Hepatocyte (in vitro differentiated cells): ENCODE measurements around the gene COL8A2. TPM values are rescaled to one million over a fixed set of nuclear protein-coding genes. Genes with fewer than 3 reads are reported as not detected.

Source experiments
- DNase-seq: peaks from one replicate; pipeline ENCODE4 v3.0.0-alpha.2; 2016; ENCODE audit warnings: low spot score
- H2AFZ ChIP-seq: fragments of 200-600 bp; sonication (generic); 2 replicates; pipeline ENCODE4 v1.6.0; 2016; ENCODE audit warnings: antibody characterized with exemption, mild to moderate bottlenecking
- H3K27ac ChIP-seq: fragments of 200-600 bp; sonication (generic); 2 replicates; pipeline ENCODE4 v1.5.1; 2016; ENCODE audit warnings: mild to moderate bottlenecking
- H3K27me3 ChIP-seq: fragments of 200-600 bp; sonication (generic); 2 replicates; pipeline ENCODE4 v1.6.1; 2016
- H3K36me3 ChIP-seq: fragments of 200-600 bp; sonication (generic); replicated peaks from 2 replicates; pipeline ENCODE4 v1.5.1; 2016; ENCODE audit warnings: low read depth; ENCODE audit not compliant: insufficient read depth
- H3K4me1 ChIP-seq: fragments of 200-600 bp; sonication (generic); 2 replicates; pipeline ENCODE4 v1.5.1; 2016; ENCODE audit warnings: mild to moderate bottlenecking, moderate library complexity; ENCODE audit not compliant: insufficient read depth
- H3K4me2 ChIP-seq: fragments of 200-600 bp; sonication (generic); 2 replicates; pipeline ENCODE4 v1.6.0; 2016
- H3K4me3 ChIP-seq: fragments of 200-600 bp; sonication (generic); 2 replicates; pipeline ENCODE4 v1.5.1; 2016; ENCODE audit warnings: mild to moderate bottlenecking
- H3K79me2 ChIP-seq: fragments of 200-600 bp; sonication (generic); 2 replicates; pipeline ENCODE4 v1.6.0; 2017; ENCODE audit warnings: mild to moderate bottlenecking
- H3K9me2 ChIP-seq: fragments of 200-600 bp; sonication (generic); replicated peaks from 2 replicates; pipeline ENCODE4 v1.6.0; 2017; ENCODE audit warnings: mild to moderate bottlenecking; ENCODE audit not compliant: insufficient read depth
- H3K9me3 ChIP-seq: fragments of 200-600 bp; sonication (generic); 2 replicates; pipeline ENCODE4 v1.5.1; 2016; ENCODE audit warnings: low read depth, mild to moderate bottlenecking
- H4K20me1 ChIP-seq: fragments of 200-600 bp; sonication (generic); 2 replicates; pipeline ENCODE4 v1.6.0; 2016; ENCODE audit warnings: mild to moderate bottlenecking; ENCODE audit not compliant: insufficient read depth, poor library complexity, severe bottlenecking
- CTCF ChIP-seq: fragments of 200-600 bp; sonication (generic); IDR thresholded peaks from 2 replicates; pipeline ENCODE4 v1.5.1; 2016; ENCODE audit warnings: antibody characterized with exemption, mild to moderate bottlenecking; ENCODE audit not compliant: poor library complexity
- EZH2 ChIP-seq: fragments of 200-600 bp; sonication (generic); IDR thresholded peaks from 2 replicates; pipeline ENCODE4 v1.6.1; 2016; ENCODE audit warnings: antibody characterized with exemption, mild to moderate bottlenecking, borderline replicate concordance
- EZH2phosphoT487 ChIP-seq: fragments of 200-600 bp; sonication (generic); IDR thresholded peaks from one replicate; pipeline ENCODE4 v1.6.1; 2018; ENCODE audit warnings: antibody characterized with exemption, mild to moderate bottlenecking, low read depth, moderate library complexity; ENCODE audit not compliant: unreplicated experiment, severe bottlenecking
- WGBS: methylation state at CpG from one replicate; pipeline ENCODE4 v1.1.6; 2016; ENCODE audit warnings: low lambda C conversion rate; ENCODE audit errors: missing lambda C conversion rate; 5-methylcytosine and 5-hydroxymethylcytosine counted together
- polyA plus RNA-seq: library from polyadenylated mRNA; unstranded; fragments of >200 nt; fragmentation: Nextera tagmentation; extraction: Ambion mirVana; gene quantifications from 2 replicates; pipeline ENCODE4 v1.2.1, GENCODE V29; 2016
- total RNA-seq: library from RNA; depleted of rRNA; stranded (reverse); fragments of >200 nt; gene quantifications from 2 replicates; pipeline ENCODE4 v1.2.3, GENCODE V29; 2014

COL8A2 gene
- total and polyA plus RNA-seq, 2 experiments from 2014 or later: 44.8 to 59.4 TPM

- no peak overlapping the region for H3K27ac ChIP-seq
- no peaks in the 10 kb centered on the region for H3K27me3 ChIP-seq
- no peaks in the 10 kb centered on the region for H4K20me1 ChIP-seq
- H2AFZ ChIP-seq: no peak overlapping the region
- H3K79me2 ChIP-seq: no peaks in the 10 kb centered on the region
- 91% methylated on average over 3 of the region's 4 CpGs for WGBS
- H3K4me2 ChIP-seq: no peak overlapping the region
- no peaks in the 10 kb centered on the region for H3K36me3 ChIP-seq
- no peaks in the 10 kb centered on the region for H3K9me3 ChIP-seq
- H3K4me1 ChIP-seq: peaks cover 24% of the 10 kb centered on the region
- TF ChIP-seq EZH2phosphoT487 (no peak), EZH2 (no peak), CTCF (no peak)
- no peak for DNase-seq
- H3K9me2 ChIP-seq: no peaks in the 10 kb centered on the region
- no peak overlapping the region for H3K4me3 ChIP-seq
Measured at GRCh38 chr1:36111151-36111550, 13.9 kb downstream of the COL8A2 start.

GRCh38 chr1:36109041-36109679 is 15.9 kb downstream of the COL8A2 start:
- H3K27ac ChIP-seq: peak overlapping the region; percentile 86
- no peaks in the 10 kb centered on the region for H3K79me2 ChIP-seq
- no peak overlapping the region for H2AFZ ChIP-seq
- no peaks in the 10 kb centered on the region for H3K9me3 ChIP-seq
- no peak overlapping the region for H3K4me3 ChIP-seq
- H4K20me1 ChIP-seq: no peaks in the 10 kb centered on the region
- 65% methylated on average over 11 of the region's 11 CpGs for WGBS
- H3K9me2 ChIP-seq: no peaks in the 10 kb centered on the region
- no peaks in the 10 kb centered on the region for H3K27me3 ChIP-seq
- H3K4me1 ChIP-seq: peaks cover 14% of the 10 kb centered on the region
- H3K36me3 ChIP-seq: no peaks in the 10 kb centered on the region
- H3K4me2 ChIP-seq: peak overlapping the region; percentile 52
- DNase-seq: peak; percentile 56
- no peak for TF ChIP-seq EZH2phosphoT487
- no peak for TF ChIP-seq CTCF
- no peak for TF ChIP-seq EZH2

- H3K4me2 ChIP-seq: peak overlapping the region; percentile 52
Measured at GRCh38 chr1:36108314-36108713, 16.7 kb downstream of the COL8A2 start.

More at GRCh38 chr1:36108314-36108713, 16.7 kb downstream of the COL8A2 start:
- Histone ChIP-seq H3K4me3 (no peak overlapping the region), H3K27ac (peak overlapping the region; percentile 78), H3K4me1 (peaks cover 14% of the 10 kb centered on the region), H3K9me2 (no peaks in the 10 kb centered on the region), H3K36me3 (no peaks in the 10 kb centered on the region), H4K20me1 (no peaks in the 10 kb centered on the region), H3K9me3 (no peaks in the 10 kb centered on the region), H3K27me3 (no peaks in the 10 kb centered on the region), H3K79me2 (no peaks in the 10 kb centered on the region), H2AFZ (no peak overlapping the region)
- 55% methylated on average over 14 of the region's 14 CpGs for WGBS
- TF ChIP-seq EZH2: no peak
- no peak for TF ChIP-seq EZH2phosphoT487
- TF ChIP-seq CTCF: no peak
- no peak for DNase-seq
